Measurements from ENCODE around the gene PTPRE.

PTPRE gene

GRCh38 chr10:127993056-127993690 is 86.3 kb downstream of the PTPRE start:
- no peak overlapping the region for H3K4me3 ChIP-seq
- TF ChIP-seq EZH2 (IDR thresholded peaks at IDR 0.05) (no peak), POLR2AphosphoS5 (IDR thresholded peaks at IDR 0.05; ENCODE audit: borderline replicate concordance, low read depth, low read length) (no peak), FOXP2 (optimal IDR thresholded peaks at IDR 0.05; ENCODE audit: control extremely low read depth, extremely low read length, insufficient read depth) (no peak)
- H3K36me3 ChIP-seq (ENCODE audit: insufficient read depth, low read length), result no peaks in the 10 kb centered on the region
- no peak overlapping the region for H3K27ac ChIP-seq
- no peak for DNase-seq (ENCODE audit: low read depth, low spot score)
- H3K9ac ChIP-seq (ENCODE audit: insufficient read length), result no peak overlapping the region
- no peaks in the 10 kb centered on the region for H3K9me3 ChIP-seq (ENCODE audit: low read depth, low read length)

GRCh38 chr10:127995939-127996338 is 89.0 kb downstream of the PTPRE start:
- Histone ChIP-seq H3K36me3 (ENCODE audit: insufficient read depth, low read length) (no peaks in the 10 kb centered on the region), H3K4me3 (no peak overlapping the region), H3K27ac (no peak overlapping the region), H3K9ac (ENCODE audit: insufficient read length) (no peak overlapping the region), H3K9me3 (ENCODE audit: low read depth, low read length) (no peaks in the 10 kb centered on the region)
- TF ChIP-seq POLR2AphosphoS5 (IDR thresholded peaks at IDR 0.05; ENCODE audit: borderline replicate concordance, low read depth, low read length) (no peak), EZH2 (IDR thresholded peaks at IDR 0.05) (no peak), FOXP2 (optimal IDR thresholded peaks at IDR 0.05; ENCODE audit: control extremely low read depth, extremely low read length, insufficient read depth) (no peak)
- no peak for DNase-seq (ENCODE audit: low read depth, low spot score)

- no peak overlapping the region for H3K27ac ChIP-seq
- no peak for TF ChIP-seq FOXP2 (optimal IDR thresholded peaks at IDR 0.05; ENCODE audit: control extremely low read depth, extremely low read length, insufficient read depth)
- no peak for TF ChIP-seq POLR2AphosphoS5 (IDR thresholded peaks at IDR 0.05; ENCODE audit: borderline replicate concordance, low read depth, low read length)
- TF ChIP-seq EZH2 (IDR thresholded peaks at IDR 0.05), result no peak
- no peaks in the 10 kb centered on the region for H3K9me3 ChIP-seq (ENCODE audit: low read depth, low read length)
- no peaks in the 10 kb centered on the region for H3K36me3 ChIP-seq (ENCODE audit: insufficient read depth, low read length)
- H3K9ac ChIP-seq (ENCODE audit: insufficient read length), result no peak overlapping the region
- DNase-seq (ENCODE audit: low read depth, low spot score), result no peak
- H3K4me3 ChIP-seq, result no peak overlapping the region
Observed at GRCh38 chr10:127996586-127996985, 89.7 kb downstream of the PTPRE start.

GRCh38 chr10:127997271-127997670 is 90.4 kb downstream of the PTPRE start:
- Histone ChIP-seq H3K36me3 (ENCODE audit: insufficient read depth, low read length) (no peaks in the 10 kb centered on the region), H3K4me3 (no peak overlapping the region), H3K27ac (no peak overlapping the region), H3K9me3 (ENCODE audit: low read depth, low read length) (no peaks in the 10 kb centered on the region), H3K9ac (ENCODE audit: insufficient read length) (no peak overlapping the region)
- DNase-seq (ENCODE audit: low read depth, low spot score), result no peak
- TF ChIP-seq FOXP2 (optimal IDR thresholded peaks at IDR 0.05; ENCODE audit: control extremely low read depth, extremely low read length, insufficient read depth) (no peak), EZH2 (IDR thresholded peaks at IDR 0.05) (no peak), POLR2AphosphoS5 (IDR thresholded peaks at IDR 0.05; ENCODE audit: borderline replicate concordance, low read depth, low read length) (no peak)

GRCh38 chr10:127997937-127998336 is 91.0 kb downstream of the PTPRE start:
- TF ChIP-seq EZH2 (IDR thresholded peaks at IDR 0.05) (no peak), FOXP2 (optimal IDR thresholded peaks at IDR 0.05; ENCODE audit: control extremely low read depth, extremely low read length, insufficient read depth) (no peak), POLR2AphosphoS5 (IDR thresholded peaks at IDR 0.05; ENCODE audit: borderline replicate concordance, low read depth, low read length) (no peak)
- Histone ChIP-seq H3K9ac (ENCODE audit: insufficient read length) (no peak overlapping the region), H3K4me3 (no peak overlapping the region), H3K27ac (no peak overlapping the region), H3K36me3 (ENCODE audit: insufficient read depth, low read length) (no peaks in the 10 kb centered on the region), H3K9me3 (ENCODE audit: low read depth, low read length) (no peaks in the 10 kb centered on the region)
- no peak for DNase-seq (ENCODE audit: low read depth, low spot score)

GRCh38 chr10:127998501-127999144 is 91.7 kb downstream of the PTPRE start:
- TF ChIP-seq POLR2AphosphoS5 (IDR thresholded peaks at IDR 0.05; ENCODE audit: borderline replicate concordance, low read depth, low read length) (no peak), FOXP2 (optimal IDR thresholded peaks at IDR 0.05; ENCODE audit: control extremely low read depth, extremely low read length, insufficient read depth) (no peak), EZH2 (IDR thresholded peaks at IDR 0.05) (no peak)
- H3K9me3 ChIP-seq (ENCODE audit: low read depth, low read length), result no peaks in the 10 kb centered on the region
- H3K9ac ChIP-seq (ENCODE audit: insufficient read length), result no peak overlapping the region
- H3K36me3 ChIP-seq (ENCODE audit: insufficient read depth, low read length), result no peaks in the 10 kb centered on the region
- H3K27ac ChIP-seq, result no peak overlapping the region
- DNase-seq (ENCODE audit: low read depth, low spot score), result no peak
- H3K4me3 ChIP-seq, result no peak overlapping the region

GRCh38 chr10:127999297-128000129 is 92.6 kb downstream of the PTPRE start:
- H3K27ac ChIP-seq, result no peak overlapping the region
- H3K9ac ChIP-seq (ENCODE audit: insufficient read length), result no peak overlapping the region
- no peaks in the 10 kb centered on the region for H3K9me3 ChIP-seq (ENCODE audit: low read depth, low read length)
- DNase-seq (ENCODE audit: low read depth, low spot score), result no peak
- TF ChIP-seq EZH2 (IDR thresholded peaks at IDR 0.05) (no peak), FOXP2 (optimal IDR thresholded peaks at IDR 0.05; ENCODE audit: control extremely low read depth, extremely low read length, insufficient read depth) (no peak), POLR2AphosphoS5 (IDR thresholded peaks at IDR 0.05; ENCODE audit: borderline replicate concordance, low read depth, low read length) (no peak)
- H3K36me3 ChIP-seq (ENCODE audit: insufficient read depth, low read length), result no peaks in the 10 kb centered on the region
- no peak overlapping the region for H3K4me3 ChIP-seq
